Spleen (tissue), 11 donors: Measurements from ENCODE around the gene SEPTIN2. TPM values are rescaled to one million over a fixed set of nuclear protein-coding genes. Genes with fewer than 3 reads are reported as not detected.
A peak's percentile ranks its signal among the peaks of the same experiment; 100 is the strongest.

Source experiments
- DNase-seq: peaks from one replicate; pipeline ENCODE4 v3.0.0-alpha.2; 2020
- H3K27ac ChIP-seq, 8 donors: fragments of 200-600 bp; sonication (generic) in 7 of 8; 1 replicate in 4 of 8; 2 replicates in 4 of 8; pipeline versions ENCODE4 v1.5.0 to v1.8.0; 2016 to 2021; ENCODE audit warnings: inconsistent platforms in 4 of 8, mild to moderate bottlenecking in 4 of 8, moderate library complexity in 1 of 8
- H3K27me3 ChIP-seq, 7 donors: fragments of 200-600 bp; sonication (generic) in 6 of 7; replicated peaks in 1 of 7; 1 replicate in 4 of 7; 2 replicates in 3 of 7; pipeline versions ENCODE4 v1.5.0 to v1.8.0; 2016 to 2021; ENCODE audit warnings: inconsistent platforms in 3 of 7, mild to moderate bottlenecking in 1 of 7
- H3K36me3 ChIP-seq, 6 donors: fragments of 200-600 bp; sonication (generic) in 5 of 6; 1 replicate in 4 of 6; 2 replicates in 2 of 6; pipeline versions ENCODE4 v1.5.0 to v1.8.0; 2016 to 2021; ENCODE audit warnings: inconsistent platforms in 2 of 6
- H3K4me1 ChIP-seq, 6 donors: fragments of 200-600 bp; sonication (generic) in 5 of 6; 1 replicate in 3 of 6; 2 replicates in 3 of 6; pipeline versions ENCODE4 v1.5.0 to v1.8.0; 2016 to 2021; ENCODE audit warnings: inconsistent platforms in 3 of 6
- H3K4me3 ChIP-seq, 8 donors: fragments of 200-600 bp; sonication (generic) in 7 of 8; 1 replicate in 4 of 8; 2 replicates in 4 of 8; pipeline versions ENCODE4 v1.5.0 to v1.8.0; 2016 to 2021; ENCODE audit warnings: inconsistent platforms in 4 of 8, mild to moderate bottlenecking in 4 of 8, moderate library complexity in 2 of 8
- H3K9me3 ChIP-seq, 8 donors: fragments of 200-600 bp; sonication (generic) in 7 of 8; 1 replicate in 4 of 8; 2 replicates in 4 of 8; pipeline versions ENCODE4 v1.5.0 to v1.8.0; 2016 to 2021; ENCODE audit warnings: inconsistent platforms in 4 of 8
- CTCF ChIP-seq, 11 experiments: fragments of 200-600 bp in 7 of 11; fragments of 450-650 bp in 4 of 11; sonication (generic) in 4 of 11; IDR thresholded peaks in 8 of 11; conservative IDR thresholded peaks in 3 of 11; 1 replicate in 7 of 11; 2 replicates in 4 of 11; pipeline versions ENCODE4 v1.4.0 to v1.8.0; 2016 to 2021; ENCODE audit warnings: antibody characterized with exemption in 11 of 11, inconsistent platforms in 4 of 11, mild to moderate bottlenecking in 1 of 11
- POLR2A ChIP-seq, 3 donors: fragments of 450-650 bp; IDR thresholded peaks; one replicate each; pipeline ENCODE4 v1.5.1; 2017; ENCODE audit warnings: antibody characterized with exemption in 3 of 3, mild to moderate bottlenecking in 1 of 3
- POLR2AphosphoS5 ChIP-seq, 3 donors: sonication (generic); formaldehyde crosslinking; IDR thresholded peaks; one replicate each; pipeline ENCODE4 v1.5.1; 2017; ENCODE audit warnings: antibody characterized with exemption in 3 of 3
- WGBS, 5 donors: extraction: QIAGEN DNeasy Blood & Tissue Kit in 3 of 5; methylation state at CpG; one replicate each; pipeline versions ENCODE4 v1.1.5 to v1.1.7; 2013 to 2018; 5-methylcytosine and 5-hydroxymethylcytosine counted together
- intact Hi-C: fragments of 100-400 bp; cut with DNase I; formaldehyde crosslinking; loops from one replicate; pipeline ENCODE4 v1.15.0; 2023; ENCODE audit warnings: low total_unique reads
- polyA plus RNA-seq, 3 donors: library from polyadenylated mRNA; stranded (reverse); fragments of 200-250 nt; gene quantifications; one replicate each; pipeline ENCODE4 v1.2.1, GENCODE V29; 2013
- total RNA-seq, 7 donors: library from RNA; depleted of rRNA in 3 of 7; stranded (reverse); fragments of >200 nt in 3 of 7; fragmentation: NEBNext Ultra II Directional in 4 of 7; extraction: Animal tissue kit (Norgen Biotek cat#: 25700) in 4 of 7; gene quantifications; one replicate each; pipeline versions ENCODE4 v1.1.0 to v1.2.1, GENCODE V29; 2016 to 2021
- donor health status: healthy with polysubstance abuse.
- donor health status: DM: no; HTN: no; CAD: no; lungs with moderate emphysema.
- donor health status: DM: no; HTN: no; CAD: no.
- donor health status: Bipolar disorder and iron deficiency.
- donor health status: healthy.
- donor health status: DM: no; HTN: no; CAD: no.
- donor health status: DM: yes; HTN: yes; CAD: no.

SEPTIN2 gene
- total and polyA plus RNA-seq, 10 donors = 90.3 to 350 (median 279) TPM

DNA sequence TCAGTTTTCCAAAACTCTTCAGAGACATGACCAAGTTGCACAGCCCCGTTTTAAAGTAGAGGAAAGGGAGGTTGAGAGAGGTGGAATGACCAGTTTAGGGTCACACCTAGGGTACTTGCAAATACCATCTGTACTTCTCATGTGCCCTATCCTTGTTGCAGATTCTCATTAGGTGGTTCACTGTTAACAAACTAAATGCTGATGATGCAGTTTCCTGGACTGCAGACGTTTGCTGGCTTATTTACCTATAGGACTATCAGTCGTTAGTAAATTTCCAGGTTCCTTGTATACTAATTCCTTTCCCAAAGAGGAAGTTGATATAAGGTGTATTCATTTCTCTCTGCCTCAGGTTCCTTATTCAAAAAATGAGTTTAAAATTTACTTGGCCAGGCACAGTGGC lies 41.8 kb downstream of the SEPTIN2 start:
- peaks cover 20 to 54% (median 44%) of the 10 kb centered on the region in 6 donors for H3K4me1 ChIP-seq
- intact Hi-C loops = loop anchor here (5.0 kb wide), 1 partner anchor 255 kb away; no protein-coding TSS in a partner anchor
- peaks cover 0 to 23% (median 19%) of the 10 kb centered on the region in 6 donors for H3K36me3 ChIP-seq
- peak overlapping the region in 5 of 8 donors; percentile 65 to 95 (median 82) for H3K4me3 ChIP-seq
- H3K27ac ChIP-seq = peak overlapping the region in 7 of 8 donors; percentile 24 to 98 (median 91)
- no peaks in the 10 kb centered on the region for H3K27me3 ChIP-seq
- TF ChIP-seq POLR2A (IDR thresholded peaks at IDR 0.05) (no peak), POLR2AphosphoS5 (IDR thresholded peaks at IDR 0.05) (no peak), CTCF (IDR thresholded peaks at IDR 0.05 in 8 of 11, conservative IDR thresholded peaks at IDR 0.05 in 3 of 11) (no peak)
- no peak for DNase-seq
- H3K9me3 ChIP-seq = no peaks in the 10 kb centered on the region
- 39 to 64% (median 46%) methylated on average over 3 of the region's 3 CpGs for WGBS, 5 donors

DNA sequence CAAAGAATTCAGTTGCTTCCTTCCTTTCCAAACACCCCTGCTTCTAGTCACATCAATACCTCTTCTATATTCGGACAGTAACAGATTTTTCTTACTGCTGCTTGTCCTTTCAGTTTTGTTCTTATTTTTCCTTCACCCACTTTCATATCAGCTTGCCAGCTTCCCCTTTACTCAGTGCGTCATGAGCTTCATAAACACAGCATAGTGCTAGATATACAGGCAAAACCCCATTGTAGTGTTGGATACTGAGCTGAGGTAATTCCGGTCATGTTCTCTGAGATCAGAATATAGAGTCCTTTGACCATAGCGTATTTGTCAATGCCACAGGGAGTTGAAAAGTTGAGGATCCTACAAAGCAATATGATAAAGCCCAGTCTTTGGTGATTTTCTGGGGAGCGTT lies 42.7 kb downstream of the SEPTIN2 start:
- intact Hi-C loops = loop anchor here (5.0 kb wide), 1 partner anchor 254 kb away; no protein-coding TSS in a partner anchor
- H3K36me3 ChIP-seq = peaks cover 0 to 14% (median 10%) of the 10 kb centered on the region in 6 donors
- peaks cover 23 to 63% (median 51%) of the 10 kb centered on the region in 6 donors for H3K4me1 ChIP-seq
- H3K9me3 ChIP-seq = no peaks in the 10 kb centered on the region
- peak overlapping the region in 2 of 8 donors; percentile 3 to 95 for H3K4me3 ChIP-seq
- H3K27ac ChIP-seq = peak overlapping the region in 7 of 8 donors; percentile 63 to 98 (median 91)
- 46 to 65% (median 56%) methylated on average over 5 of the region's 5 CpGs for WGBS, 5 donors
- TF ChIP-seq POLR2A (IDR thresholded peaks at IDR 0.05) (peak in 1 of 3 donors; percentile 28), POLR2AphosphoS5 (IDR thresholded peaks at IDR 0.05) (peak in 1 of 3 donors; percentile 76), CTCF (IDR thresholded peaks at IDR 0.05 in 8 of 11, conservative IDR thresholded peaks at IDR 0.05 in 3 of 11) (no peak)
- H3K27me3 ChIP-seq = no peaks in the 10 kb centered on the region
- no peak for DNase-seq

DNA sequence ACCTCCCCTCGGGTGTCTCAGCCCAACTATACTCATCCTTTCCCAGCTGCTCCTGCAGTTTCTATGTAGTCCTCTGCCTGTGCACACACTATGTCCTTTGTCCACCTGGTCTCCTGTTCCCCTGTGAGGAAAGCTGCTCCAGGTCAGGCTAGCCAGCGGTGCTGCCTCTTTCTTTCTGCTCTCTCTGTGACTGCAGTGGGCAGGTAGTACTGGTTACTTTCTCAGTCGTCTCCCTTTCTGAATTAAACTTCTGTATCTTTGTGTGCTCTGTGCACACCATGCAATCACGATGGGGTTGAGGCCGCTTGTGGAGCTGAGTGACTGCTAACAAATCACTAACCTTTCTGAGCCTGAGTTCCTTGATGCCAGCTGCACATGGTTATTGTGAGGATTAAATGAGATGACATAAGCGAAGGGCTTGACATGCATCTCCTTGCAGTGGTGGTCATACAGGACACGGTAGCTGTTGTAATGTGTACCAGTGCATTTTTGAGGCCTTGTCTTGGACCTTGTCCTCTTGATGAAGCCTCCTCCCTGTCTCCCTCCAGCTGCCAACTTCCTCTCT lies 43.8 kb downstream of the SEPTIN2 start:
- H3K27me3 ChIP-seq = no peaks in the 10 kb centered on the region
- DNase-seq = no peak
- peaks cover 33 to 73% (median 62%) of the 10 kb centered on the region in 6 donors for H3K4me1 ChIP-seq
- 77 to 91% (median 86%) methylated on average over 7 of the region's 7 CpGs for WGBS, 5 donors
- TF ChIP-seq POLR2A (IDR thresholded peaks at IDR 0.05) (no peak), POLR2AphosphoS5 (IDR thresholded peaks at IDR 0.05) (no peak), CTCF (IDR thresholded peaks at IDR 0.05 in 8 of 11, conservative IDR thresholded peaks at IDR 0.05 in 3 of 11) (no peak)
- peak overlapping the region in 5 of 8 donors; percentile 13 to 98 (median 95) for H3K27ac ChIP-seq
- intact Hi-C loops = loop anchor here (5.0 kb wide), 1 partner anchor 253 kb away; no protein-coding TSS in a partner anchor
- no peak overlapping the region for H3K4me3 ChIP-seq
- H3K36me3 ChIP-seq = peaks cover 0 to 3% (median 2%) of the 10 kb centered on the region in 6 donors
- H3K9me3 ChIP-seq = no peaks in the 10 kb centered on the region

GRCh38 chr2:241363426-241363825 lies 47.7 kb downstream of the SEPTIN2 start:
- no peaks in the 10 kb centered on the region for H3K36me3 ChIP-seq
- intact Hi-C loops = no loop called here
- H3K27ac ChIP-seq = peak overlapping the region in 7 of 8 donors; percentile 24 to 69 (median 62)
- no peaks in the 10 kb centered on the region for H3K9me3 ChIP-seq
- H3K4me1 ChIP-seq = peaks cover 29 to 81% (median 61%) of the 10 kb centered on the region in 6 donors
- WGBS, 5 donors = 62 to 79% (median 75%) methylated on average over 7 of the region's 7 CpGs
- no peak for DNase-seq
- peak overlapping the region in 2 of 8 donors; percentile 5 to 34 for H3K4me3 ChIP-seq
- no peaks in the 10 kb centered on the region for H3K27me3 ChIP-seq
- TF ChIP-seq POLR2A (IDR thresholded peaks at IDR 0.05) = no peak
- peak in 1 of 3 donors; percentile 23 for TF ChIP-seq POLR2AphosphoS5 (IDR thresholded peaks at IDR 0.05)
